ENCODE measurements around the gene FARP1.

DNA sequence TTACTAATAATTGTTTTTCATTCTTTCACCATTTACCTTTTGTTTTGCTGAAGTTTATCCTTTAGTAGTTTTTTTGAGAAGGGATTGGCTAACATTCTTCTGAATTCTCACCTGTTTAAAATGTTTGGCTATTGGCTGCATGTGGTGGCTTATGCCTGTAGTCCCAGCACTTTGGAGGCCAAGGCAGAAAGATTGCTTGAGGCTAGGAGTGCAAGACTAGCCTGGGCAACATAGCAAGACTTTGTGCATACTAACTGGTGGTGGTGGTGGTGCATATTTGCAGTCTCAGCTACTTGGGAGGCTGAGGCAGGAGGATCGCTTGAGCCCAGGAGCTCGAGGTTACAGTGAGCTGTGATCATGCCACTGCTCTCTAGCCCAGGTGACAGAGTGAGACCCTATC, 61.7 kb downstream of the FARP1 start:
- TF ChIP-seq, protein P1, sequence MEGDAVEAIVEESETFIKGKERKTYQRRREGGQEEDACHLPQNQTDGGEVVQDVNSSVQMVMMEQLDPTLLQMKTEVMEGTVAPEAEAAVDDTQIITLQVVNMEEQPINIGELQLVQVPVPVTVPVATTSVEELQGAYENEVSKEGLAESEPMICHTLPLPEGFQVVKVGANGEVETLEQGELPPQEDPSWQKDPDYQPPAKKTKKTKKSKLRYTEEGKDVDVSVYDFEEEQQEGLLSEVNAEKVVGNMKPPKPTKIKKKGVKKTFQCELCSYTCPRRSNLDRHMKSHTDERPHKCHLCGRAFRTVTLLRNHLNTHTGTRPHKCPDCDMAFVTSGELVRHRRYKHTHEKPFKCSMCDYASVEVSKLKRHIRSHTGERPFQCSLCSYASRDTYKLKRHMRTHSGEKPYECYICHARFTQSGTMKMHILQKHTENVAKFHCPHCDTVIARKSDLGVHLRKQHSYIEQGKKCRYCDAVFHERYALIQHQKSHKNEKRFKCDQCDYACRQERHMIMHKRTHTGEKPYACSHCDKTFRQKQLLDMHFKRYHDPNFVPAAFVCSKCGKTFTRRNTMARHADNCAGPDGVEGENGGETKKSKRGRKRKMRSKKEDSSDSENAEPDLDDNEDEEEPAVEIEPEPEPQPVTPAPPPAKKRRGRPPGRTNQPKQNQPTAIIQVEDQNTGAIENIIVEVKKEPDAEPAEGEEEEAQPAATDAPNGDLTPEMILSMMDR (IDR thresholded peaks at IDR 0.05), result no peak
- TF ChIP-seq POLR2A (IDR thresholded peaks at IDR 0.05), result no peak
